ENCODE measurements around the gene PPP1R7.

GRCh38 chr2:241204010-241204384 lies 53.7 kb downstream of the PPP1R7 start:
- TF ChIP-seq CTCF (conservative IDR thresholded peaks at IDR 0.05; ENCODE audit: low read length) (no peak), EZH2phosphoT487 (IDR thresholded peaks at IDR 0.05; ENCODE audit: borderline replicate concordance) (no peak)

All from Loucy (cell line).